ENCODE data around the gene TMC4. TPM values are rescaled to one million over a fixed set of nuclear protein-coding genes. Genes with fewer than 3 reads are reported as not detected.
"Not testable (repeated sequence)": the region's sequence is repeated elsewhere in the genome, so short reads cannot be mapped to it uniquely, and the experiment has no call there.

TMC4 gene, protein sequence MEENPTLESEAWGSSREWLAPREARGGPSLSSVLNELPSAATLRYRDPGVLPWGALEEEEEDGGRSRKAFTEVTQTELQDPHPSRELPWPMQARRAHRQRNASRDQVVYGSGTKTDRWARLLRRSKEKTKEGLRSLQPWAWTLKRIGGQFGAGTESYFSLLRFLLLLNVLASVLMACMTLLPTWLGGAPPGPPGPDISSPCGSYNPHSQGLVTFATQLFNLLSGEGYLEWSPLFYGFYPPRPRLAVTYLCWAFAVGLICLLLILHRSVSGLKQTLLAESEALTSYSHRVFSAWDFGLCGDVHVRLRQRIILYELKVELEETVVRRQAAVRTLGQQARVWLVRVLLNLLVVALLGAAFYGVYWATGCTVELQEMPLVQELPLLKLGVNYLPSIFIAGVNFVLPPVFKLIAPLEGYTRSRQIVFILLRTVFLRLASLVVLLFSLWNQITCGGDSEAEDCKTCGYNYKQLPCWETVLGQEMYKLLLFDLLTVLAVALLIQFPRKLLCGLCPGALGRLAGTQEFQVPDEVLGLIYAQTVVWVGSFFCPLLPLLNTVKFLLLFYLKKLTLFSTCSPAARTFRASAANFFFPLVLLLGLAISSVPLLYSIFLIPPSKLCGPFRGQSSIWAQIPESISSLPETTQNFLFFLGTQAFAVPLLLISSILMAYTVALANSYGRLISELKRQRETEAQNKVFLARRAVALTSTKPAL
- 1.6 TPM for total RNA-seq
- long read RNA-seq, partial matches to known transcripts, result 1 of 1 reads
- long read RNA-seq, other reads (novel, unspliced or antisense), result 0 of 1 reads

DNA sequence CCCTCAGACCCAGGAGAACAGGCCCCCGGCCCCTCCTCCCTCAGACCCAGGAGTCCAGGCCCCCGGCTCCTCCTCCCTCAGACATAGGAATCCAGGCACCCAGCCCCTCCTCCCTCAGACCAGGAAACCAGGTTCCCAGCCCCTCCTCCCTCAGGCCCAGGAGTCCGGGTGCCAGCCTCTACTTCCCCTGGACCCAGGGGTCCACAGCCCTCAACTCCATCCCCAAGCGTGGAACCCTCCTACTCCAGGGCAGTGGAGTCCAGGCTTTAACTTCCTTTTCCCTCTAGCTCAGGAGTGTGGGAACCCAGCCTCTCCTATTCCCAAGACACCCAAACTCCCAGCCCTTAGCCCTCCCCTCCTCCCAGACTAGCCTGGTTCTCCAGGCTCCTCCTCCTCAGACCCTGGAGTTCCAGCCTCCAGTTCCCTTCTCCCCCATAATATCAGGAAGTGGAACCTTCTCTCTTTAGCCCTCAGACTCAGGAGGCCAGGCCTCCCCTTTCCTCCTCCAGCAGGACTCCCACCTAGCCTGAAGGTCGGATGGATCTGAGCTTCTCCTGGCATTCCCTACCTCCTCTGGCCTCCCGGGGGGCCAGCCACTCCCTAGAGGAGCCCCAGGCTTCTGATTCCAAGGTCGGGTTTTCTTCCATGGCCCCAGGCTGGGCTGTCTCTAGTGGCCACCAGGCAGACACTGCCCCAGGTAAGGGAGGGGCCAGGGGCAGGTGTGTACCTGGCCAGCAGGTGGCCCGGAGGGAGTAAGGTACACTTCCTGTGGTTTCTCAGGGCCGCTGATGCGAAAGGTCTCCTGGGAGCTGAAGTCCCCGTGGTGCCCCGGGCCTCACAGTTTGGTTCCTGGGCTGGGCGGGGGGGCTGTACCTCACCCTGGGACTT lies at the start of gene TMC4:
TMC4 (minus strand) TSS at position 690 of the 888 bp plus-strand sequence; CDS start at position 647, 43 bp downstream.
- no peak for DNase-seq (ENCODE audit: low spot score)

DNA sequence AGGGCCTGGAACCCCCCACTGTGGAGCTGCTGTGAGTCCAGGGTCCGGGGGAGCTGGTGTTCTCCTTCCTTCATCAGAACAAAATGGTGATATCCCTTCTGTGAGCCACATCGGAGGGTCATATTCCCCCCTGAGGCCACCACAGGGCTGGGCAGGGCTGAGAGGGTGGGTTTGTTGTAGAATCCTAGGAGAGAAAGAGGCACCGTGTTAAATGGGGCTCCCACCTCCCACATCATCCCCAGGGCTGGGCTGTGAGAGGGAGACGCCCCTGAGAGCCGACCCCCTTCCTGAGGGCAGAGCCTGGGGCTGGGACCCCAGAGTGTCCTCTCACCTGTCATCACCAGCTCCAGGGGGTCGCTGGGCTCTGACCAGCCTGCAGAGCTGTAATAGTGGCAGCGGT lies 49.0 kb upstream of the TMC4 start:
- not testable (repeated sequence) for DNase-seq (ENCODE audit: low spot score)

DNA sequence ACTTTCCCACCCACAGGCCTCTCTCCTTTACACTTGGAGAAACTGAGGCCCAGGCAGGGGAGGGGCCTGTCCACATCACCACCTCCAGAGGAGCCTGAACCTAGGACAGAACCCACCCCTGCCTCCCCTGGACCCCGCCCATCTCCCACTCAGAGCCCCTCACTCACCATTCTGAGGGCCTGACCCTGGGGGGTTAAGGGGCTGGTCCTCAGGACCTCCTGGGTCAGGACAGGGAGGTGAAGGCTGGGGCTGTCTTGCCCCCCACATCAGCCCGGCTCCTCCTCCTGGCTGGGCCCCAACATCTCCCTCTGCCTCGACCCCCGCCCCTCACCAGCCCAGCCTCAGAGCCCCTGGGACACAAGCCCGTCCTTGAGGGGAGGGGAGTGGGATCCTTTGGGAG lies 46.7 kb upstream of the TMC4 start:
- DNase-seq (ENCODE audit: low spot score), result not testable (repeated sequence)

DNA sequence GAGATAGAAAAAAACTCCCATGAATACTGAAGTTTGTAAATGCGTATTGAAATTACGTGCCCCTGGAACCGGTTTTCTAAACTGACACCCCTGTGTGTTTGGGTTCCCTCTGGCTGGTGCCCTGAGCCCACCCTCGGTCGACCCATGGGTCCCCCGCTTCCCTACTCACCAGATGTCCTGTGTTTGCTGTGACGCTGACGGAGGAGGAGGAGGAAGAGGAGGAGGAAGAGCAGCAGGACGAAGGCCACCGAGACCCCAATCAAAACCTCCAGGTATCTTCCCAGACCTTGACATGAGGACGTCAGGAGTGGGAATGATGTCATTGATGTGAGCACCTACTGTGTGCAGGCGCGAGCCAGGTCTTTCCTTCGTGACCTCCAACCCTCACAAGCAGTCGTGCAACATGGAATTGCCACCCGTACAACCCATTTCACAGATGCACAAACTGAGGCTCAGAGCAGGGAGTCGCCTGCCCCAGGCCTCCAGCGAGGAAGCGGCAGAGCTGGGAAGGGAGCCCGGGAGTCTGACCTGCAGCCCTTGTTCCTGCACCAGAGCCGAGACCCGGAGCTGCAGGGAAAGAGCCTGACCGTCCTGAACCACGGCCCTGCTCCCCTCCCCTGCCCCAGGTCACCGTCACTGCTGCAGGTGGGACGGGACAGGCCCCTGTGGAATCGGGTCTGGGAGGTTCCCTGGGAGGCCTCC lies 46.2 kb upstream of the TMC4 start:
- no peak for DNase-seq (ENCODE audit: low spot score)

DNA sequence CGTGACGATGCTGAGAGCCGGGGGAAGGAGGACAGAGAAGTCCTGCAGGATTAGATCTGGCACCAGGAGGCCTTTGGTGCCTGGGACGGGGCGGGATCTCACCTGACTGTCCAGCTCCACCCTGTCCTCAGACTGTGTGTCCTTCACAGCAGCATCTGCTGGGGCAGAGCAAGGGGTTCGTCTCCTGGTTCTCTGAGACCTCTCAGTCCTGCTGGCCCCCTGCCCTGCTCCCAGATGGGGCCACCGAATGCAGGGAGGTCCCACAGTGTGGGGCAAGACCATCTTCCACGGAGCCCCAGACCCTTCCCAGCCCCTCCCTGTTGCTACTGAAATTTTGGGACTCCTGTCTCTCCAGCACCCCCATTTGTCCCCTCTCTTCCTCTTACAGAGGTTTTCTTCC lies 45.3 kb upstream of the TMC4 start:
- DNase-seq (ENCODE audit: low spot score), result no peak

DNA sequence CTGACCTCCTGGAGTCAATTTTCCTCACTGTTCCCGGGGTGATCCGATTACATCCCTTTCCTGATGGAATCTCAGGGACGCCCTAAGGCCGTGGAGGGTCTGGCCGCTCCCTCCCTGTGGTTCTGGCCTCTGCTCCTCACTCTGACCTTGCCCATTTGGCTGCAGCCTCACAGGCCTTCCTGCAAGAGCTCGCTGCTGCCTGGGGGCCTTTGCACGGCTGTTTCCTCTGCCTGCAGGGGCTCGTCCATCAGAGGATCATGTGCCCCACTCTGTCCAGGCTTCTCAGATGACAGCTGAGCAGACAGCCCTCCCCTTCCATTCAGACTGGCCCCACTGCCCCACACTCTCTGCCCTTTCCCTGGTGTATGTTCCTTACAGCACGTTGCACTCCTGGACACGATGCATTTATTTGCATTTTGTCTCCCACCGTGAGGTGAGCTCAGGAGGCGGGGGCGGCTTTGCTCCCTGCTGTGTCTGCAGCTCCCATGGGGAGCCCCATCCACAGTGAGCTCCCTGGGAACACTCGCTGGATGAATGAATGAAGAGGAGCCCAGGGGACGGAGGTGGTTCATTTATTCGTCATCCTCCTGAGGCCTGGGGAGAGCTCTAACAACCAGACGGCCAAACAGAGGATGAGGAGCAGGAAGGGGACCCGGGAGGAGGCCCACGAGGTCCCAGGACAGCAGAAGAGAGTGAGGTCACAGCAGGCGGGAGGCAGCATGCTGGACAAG lies 44.7 kb upstream of the TMC4 start:
- DNase-seq (ENCODE audit: low spot score), result not testable (repeated sequence)

DNA sequence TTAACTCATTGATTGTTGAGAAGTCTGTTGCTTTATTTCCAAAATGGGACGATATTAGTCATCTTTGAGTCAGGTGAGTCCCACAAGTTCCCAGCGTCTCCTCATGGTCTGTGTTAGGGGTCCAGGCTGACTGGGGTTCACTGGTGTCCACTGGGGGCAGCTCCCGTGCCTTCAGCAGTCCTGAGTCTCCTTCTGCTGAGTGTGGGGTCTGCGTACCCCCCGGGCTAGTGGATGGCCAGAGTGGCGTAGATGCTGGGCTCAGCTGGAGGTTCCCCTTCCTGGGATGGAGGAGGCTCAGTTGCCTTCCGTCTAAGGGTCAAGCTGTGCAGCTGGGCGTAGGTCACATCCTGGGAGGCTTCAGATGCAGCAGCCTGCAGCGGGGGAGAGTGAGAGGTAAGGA lies 43.9 kb upstream of the TMC4 start:
- no peak for DNase-seq (ENCODE audit: low spot score)

DNA sequence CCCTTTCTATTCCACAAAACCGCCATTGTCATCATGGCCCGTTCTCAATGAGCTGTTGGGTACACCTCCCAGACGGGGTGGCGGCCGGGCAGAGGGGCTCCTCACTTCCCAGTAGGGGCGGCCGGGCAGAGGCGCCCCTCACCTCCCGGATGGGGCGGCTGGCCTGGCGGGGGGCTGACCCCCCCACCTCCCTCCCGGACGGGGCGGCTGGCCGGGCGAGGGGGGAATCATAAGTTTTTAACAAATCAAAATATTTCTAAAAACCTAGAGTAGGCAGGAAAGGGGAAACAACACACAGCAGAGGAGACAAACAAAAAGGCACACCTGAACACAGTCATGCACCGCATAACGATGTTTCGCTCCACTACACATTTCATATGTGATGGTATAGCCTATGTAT lies 41.8 kb upstream of the TMC4 start:
- not testable (repeated sequence) for DNase-seq (ENCODE audit: low spot score)

DNA sequence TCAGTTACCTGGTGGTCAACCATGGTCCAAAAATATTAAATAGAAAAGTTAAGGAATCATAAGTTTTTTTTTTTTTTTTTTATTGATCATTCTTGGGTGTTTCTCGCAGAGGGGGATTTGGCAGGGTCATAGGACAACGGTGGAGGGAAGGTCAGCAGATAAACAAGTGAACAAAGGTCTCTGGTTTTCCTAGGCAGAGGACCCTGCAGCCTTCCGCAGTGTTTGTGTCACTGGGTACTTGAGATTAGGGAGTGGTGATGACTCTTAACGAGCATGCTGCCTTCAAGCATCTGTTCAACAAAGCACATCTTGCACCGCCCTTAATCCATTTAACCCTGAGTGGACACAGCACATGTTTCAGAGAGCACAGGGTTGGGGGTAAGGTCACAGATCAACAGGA lies 41.3 kb upstream of the TMC4 start:
- DNase-seq (ENCODE audit: low spot score), result not testable (repeated sequence)

DNA sequence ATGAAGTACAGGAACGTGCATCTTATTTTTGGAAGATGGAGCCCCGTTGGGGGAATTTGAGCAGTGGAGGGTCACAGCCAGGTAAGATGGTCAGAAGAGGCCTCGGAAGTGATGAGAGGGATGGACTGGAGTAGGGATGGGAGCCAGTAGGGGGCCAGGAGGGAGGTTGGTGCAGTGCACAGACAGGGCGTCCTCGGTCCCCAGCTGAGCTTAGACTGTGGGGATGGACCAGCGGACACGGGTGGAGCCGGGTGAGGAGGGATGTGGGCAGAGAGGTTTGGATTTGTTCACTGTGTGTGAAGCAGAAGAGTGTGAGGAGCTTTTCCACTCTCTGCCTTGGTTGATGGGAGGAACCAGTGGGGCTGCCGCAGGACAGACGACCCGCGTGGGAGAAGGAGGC lies 38.3 kb upstream of the TMC4 start:
- no peak for DNase-seq (ENCODE audit: low spot score)

DNA sequence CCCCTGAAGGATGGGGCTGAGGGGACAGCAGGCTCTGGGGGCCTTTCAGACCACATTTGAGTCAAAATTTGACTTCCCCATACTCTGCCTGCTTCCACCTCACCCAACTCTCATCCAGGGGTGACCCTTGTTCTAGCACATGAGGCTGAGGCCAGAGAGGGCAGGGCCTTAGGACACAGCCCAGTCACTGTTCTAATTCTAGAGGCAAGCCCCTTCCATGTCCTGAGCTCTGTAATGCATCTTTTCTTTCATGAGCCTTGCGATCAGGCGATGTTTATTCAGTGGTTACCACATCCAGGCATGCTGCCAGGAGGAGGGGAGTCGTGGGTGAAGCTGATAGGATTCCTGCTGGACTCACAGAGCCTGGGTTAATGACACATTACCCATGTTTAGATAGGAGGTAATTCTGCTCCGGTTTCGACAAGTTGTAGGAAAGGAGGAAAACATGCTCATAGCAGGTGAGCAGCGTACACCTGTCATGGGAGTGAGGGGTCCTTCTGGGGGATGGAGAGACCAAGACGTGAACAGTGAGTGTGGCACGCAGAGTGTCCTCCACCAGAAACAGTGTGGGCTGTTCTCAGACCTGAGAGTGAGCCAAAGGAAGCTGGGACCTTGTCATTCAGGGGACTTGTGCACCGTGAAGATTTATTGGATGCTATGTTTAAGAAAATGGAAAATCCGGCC lies 37.0 kb upstream of the TMC4 start:
- no peak for DNase-seq (ENCODE audit: low spot score)

DNA sequence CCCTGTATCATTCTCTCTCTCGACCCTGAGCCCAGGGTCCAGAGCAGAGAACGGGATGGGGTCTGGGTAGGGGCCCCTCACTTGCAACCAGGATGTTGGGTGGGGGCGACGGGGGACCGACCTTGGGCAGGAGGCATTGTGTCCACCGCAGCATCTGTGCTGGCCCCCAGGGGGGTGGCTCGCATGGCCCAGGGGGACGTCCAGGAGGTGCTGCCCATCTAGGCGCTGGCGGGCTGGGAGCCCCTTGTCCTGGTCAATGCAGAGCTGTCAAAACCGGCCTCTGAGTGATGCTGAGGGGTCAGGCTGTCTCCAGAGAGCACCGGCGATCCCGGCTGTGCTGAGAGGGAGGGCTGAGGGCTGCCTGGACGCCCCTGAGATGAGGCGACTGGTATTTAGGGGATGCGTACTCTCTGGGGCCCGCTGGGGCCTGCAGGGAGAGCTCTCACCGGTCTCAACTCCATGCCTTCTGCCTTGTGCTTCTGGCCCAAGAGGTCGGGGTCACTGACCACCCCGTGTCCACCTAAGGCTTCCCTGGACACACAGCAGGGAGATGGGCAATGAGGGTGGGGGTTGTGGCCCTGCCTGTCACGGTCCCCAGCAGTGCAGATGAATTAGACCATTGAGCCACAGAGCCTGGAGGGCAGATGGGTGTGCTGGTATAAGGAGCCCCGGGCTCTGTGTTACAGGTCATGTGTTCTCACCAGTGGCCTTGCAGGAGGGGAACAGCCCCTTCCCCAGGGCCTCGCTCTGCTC lies 36.3 kb upstream of the TMC4 start:
- DNase-seq (ENCODE audit: low spot score), result no peak

DNA sequence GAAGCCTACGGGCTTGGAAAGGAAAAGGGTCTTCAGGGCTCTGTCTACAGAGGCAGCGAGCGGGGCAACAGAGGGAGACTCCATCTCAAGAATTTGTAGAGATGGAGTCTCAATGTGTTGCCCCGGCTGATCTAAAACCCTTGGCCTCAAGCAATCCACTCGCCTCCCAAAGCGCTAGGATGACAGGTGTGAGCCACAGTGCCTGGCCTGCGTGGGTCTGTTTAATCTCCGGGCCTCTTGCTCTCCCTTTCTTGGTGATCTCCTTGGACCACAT lies 35.8 kb upstream of the TMC4 start:
- no peak for DNase-seq (ENCODE audit: low spot score)

DNA sequence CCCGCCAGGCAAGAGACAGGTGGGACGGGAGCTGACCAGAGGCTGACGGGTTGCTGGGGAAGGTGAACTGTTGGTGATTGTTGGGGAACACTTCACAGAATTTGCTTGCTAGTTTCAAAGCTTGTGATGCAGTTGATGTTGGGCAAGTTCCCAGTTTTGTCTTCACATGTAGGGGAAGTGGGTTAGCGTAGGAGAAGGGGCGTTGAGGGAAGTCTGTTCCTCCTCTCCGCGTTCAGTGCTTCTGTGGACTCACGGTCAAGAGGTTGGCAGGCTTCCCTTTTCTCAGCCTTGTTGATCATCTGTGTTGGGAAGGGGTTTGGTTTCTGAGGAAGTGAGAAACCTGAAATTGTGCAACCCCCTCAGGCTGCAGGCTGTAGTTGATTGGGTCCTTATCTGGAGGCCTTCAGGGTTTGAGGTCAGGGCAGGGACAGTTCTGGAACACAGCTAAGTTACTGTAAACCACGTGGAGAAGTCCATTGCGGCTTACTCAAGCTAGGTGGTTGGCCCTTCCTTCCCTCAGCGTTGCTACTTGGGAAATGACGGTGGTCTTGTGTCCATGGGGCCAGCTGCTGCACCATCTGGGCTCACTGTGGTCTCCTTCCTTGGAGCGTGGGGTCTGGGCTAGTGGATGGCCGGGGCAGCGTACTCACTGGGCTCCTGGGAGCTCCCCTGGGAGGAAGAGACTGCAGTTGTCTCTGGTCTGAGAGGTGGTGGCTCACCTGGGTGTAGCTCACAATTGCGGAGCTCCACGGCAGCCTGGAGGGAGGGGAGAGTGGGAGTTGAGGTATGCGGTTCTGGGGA lies 35.2 kb upstream of the TMC4 start:
- no peak for DNase-seq (ENCODE audit: low spot score)

DNA sequence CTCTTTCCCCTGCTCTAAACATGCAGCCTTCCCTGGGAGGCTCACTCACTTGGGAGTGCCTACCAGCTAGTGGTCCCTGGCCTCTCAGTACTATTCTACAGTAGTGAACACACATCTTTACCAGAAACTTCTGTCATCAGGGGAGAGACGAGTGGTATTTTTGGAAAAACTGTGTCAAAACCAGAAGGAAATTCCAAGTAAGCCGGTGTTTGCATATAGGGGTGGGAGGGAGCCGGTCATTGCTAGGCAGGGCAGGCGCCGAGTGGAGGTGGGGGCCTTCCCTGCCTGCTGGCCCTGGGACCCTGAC lies 34.7 kb upstream of the TMC4 start:
- no peak for DNase-seq (ENCODE audit: low spot score)

DNA sequence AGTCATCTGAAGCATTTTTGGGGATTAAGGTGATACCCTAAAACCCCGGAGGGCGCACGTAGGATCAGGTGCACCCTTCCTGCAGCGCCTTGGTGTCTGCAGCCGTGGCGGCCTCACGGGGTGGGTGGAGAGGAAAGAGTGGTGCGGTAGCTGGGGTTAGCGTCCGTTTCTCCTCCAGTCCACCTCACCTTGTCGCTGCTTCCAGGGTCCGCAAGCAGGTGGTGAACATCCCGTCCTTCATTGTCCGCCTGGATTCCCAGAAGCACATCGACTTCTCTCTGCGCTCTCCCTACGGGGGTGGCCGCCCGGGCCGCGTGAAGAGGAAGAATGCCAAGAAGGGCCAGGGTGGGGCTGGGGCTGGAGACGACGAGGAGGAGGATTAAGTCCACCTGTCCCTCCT lies 34.2 kb upstream of the TMC4 start:
- not testable (repeated sequence) for DNase-seq (ENCODE audit: low spot score)

DNA sequence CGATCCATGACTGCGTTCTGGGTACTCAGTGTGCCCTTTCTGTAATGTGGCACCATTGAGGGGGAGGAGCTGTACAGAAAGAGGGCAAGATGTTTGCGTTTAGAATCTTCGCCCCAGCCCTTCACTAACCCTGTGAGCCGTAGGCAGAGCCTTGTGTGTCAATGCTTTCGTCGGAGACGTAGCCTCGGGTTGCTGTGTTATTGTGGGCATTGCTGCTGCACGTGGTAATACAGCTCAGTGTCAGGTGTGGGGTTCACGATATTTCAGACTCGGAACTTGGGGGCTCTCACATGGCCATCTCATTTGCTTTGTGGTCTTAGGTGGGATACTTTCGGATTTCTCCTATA lies 33.8 kb upstream of the TMC4 start:
- DNase-seq (ENCODE audit: low spot score), result no peak

DNA sequence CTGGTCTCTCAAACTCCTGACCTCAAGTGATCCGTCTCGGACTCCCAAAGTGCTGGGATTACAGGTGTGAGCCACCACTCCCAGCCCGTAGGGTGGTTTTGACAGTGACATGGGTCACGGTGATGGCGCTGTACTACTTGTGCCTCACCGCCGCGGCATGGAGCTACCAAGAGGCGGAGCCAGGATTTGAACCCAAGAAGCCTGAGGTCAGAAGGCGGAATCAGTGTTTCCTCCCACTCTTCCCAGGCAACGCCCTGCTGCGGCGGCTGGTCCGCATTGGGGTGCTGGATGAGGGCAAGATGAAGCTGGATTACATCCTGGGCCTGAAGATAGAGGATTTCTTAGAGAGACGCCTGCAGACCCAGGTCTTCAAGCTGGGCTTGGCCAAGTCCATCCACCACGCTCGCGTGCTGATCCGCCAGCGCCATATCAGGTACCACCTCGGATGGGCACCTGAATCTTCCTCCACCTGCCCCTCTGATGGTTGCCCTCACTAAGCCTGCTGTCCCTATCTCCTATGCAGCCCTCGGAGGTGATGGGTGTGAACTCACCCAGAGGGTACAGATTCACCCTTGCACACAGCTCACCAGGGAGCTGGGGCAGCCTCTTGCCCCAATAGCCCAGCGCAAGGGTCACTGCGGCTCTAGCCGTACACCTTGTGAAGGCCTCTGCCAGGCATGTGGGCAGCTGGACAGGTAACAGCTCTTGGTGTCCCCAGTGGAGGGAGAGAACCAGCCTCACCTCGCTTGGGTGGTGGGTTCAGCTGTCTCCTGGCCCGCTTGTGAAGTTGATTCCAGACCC lies 33.3 kb upstream of the TMC4 start:
- no peak for DNase-seq (ENCODE audit: low spot score)

Measured in mesenteric fat pad (tissue), 1 donor.